Mucosa of gallbladder (tissue), 1 donor: ENCODE data around the gene HEATR1. TPM values are rescaled to one million over a fixed set of nuclear protein-coding genes. Genes with fewer than 3 reads are reported as not detected.
A peak's percentile ranks its signal among the peaks of the same experiment; 100 is the strongest.
"Not testable (repeated sequence)": the region's sequence is repeated elsewhere in the genome, so short reads cannot be mapped to it uniquely, and the experiment has no call there.

Experiments used
- DNase-seq: peaks from one replicate; pipeline ENCODE4 v3.0.0-alpha.2; 2020; ENCODE audit warnings: low spot score
- total RNA-seq: library from RNA; stranded (reverse); gene quantifications from one replicate; pipeline ENCODE4 v1.2.1, GENCODE V29; 2021
- donor health status: DM: no; HTN: no; CAD: no.

HEATR1 gene, protein sequence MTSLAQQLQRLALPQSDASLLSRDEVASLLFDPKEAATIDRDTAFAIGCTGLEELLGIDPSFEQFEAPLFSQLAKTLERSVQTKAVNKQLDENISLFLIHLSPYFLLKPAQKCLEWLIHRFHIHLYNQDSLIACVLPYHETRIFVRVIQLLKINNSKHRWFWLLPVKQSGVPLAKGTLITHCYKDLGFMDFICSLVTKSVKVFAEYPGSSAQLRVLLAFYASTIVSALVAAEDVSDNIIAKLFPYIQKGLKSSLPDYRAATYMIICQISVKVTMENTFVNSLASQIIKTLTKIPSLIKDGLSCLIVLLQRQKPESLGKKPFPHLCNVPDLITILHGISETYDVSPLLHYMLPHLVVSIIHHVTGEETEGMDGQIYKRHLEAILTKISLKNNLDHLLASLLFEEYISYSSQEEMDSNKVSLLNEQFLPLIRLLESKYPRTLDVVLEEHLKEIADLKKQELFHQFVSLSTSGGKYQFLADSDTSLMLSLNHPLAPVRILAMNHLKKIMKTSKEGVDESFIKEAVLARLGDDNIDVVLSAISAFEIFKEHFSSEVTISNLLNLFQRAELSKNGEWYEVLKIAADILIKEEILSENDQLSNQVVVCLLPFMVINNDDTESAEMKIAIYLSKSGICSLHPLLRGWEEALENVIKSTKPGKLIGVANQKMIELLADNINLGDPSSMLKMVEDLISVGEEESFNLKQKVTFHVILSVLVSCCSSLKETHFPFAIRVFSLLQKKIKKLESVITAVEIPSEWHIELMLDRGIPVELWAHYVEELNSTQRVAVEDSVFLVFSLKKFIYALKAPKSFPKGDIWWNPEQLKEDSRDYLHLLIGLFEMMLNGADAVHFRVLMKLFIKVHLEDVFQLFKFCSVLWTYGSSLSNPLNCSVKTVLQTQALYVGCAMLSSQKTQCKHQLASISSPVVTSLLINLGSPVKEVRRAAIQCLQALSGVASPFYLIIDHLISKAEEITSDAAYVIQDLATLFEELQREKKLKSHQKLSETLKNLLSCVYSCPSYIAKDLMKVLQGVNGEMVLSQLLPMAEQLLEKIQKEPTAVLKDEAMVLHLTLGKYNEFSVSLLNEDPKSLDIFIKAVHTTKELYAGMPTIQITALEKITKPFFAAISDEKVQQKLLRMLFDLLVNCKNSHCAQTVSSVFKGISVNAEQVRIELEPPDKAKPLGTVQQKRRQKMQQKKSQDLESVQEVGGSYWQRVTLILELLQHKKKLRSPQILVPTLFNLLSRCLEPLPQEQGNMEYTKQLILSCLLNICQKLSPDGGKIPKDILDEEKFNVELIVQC (N-terminal part only)
- total RNA-seq: 18.9 TPM

GRCh38 chr1:236603991-236604904 lies at the start of gene HEATR1:
Gene HEATR1, minus strand, starts transcription at chr1:236604516. Its CDS starts 421 bp downstream, at chr1:236604095.
- DNase-seq: peak; percentile 94

GRCh38 chr1:236645016-236645680 lies 40.8 kb upstream of the HEATR1 start:
- DNase-seq: no peak

DNA sequence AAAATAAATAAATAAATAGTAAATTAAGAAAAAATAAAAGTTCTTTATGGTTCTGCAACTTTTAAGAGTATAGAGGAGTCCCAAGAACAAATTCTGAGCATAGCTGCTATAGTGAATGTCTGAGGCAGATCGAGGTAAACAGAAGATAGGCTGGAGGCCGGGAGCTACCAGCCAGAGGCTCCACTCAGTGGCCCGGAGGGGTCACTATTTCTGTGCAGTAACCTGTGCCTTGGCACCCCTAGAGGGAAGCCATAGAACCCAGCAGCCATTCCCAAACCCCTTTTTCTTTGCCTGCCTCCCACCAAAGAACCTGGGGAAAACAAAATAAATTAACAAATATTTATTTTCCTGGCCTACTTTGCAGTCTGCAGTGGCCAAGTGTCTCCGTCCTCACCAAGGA lies 38.4 kb upstream of the HEATR1 start:
- no peak for DNase-seq

GRCh38 chr1:236639686-236640085 lies 35.4 kb upstream of the HEATR1 start:
- DNase-seq: no peak

GRCh38 chr1:236638945-236639344 lies 34.6 kb upstream of the HEATR1 start:
- DNase-seq: no peak

DNA sequence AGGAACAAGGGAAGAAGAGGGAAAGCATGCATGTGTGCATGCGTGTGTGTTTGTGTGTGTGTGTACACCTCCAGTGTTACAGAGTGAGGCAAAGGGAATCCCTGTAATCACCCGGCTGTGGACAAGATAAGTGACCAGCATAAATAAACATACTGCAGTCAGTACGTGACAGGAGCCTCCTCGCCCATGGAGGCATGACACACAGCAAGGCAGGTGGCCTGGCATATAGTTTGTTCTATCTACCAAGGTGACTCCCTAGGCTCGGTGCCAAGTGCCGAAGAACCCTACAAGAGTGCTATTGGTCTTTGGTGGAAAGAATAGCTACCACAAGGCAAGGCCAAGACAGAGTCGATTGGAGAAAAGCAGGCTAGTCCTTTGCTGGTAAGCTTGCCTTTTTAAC lies 31.7 kb upstream of the HEATR1 start:
- no peak for DNase-seq

DNA sequence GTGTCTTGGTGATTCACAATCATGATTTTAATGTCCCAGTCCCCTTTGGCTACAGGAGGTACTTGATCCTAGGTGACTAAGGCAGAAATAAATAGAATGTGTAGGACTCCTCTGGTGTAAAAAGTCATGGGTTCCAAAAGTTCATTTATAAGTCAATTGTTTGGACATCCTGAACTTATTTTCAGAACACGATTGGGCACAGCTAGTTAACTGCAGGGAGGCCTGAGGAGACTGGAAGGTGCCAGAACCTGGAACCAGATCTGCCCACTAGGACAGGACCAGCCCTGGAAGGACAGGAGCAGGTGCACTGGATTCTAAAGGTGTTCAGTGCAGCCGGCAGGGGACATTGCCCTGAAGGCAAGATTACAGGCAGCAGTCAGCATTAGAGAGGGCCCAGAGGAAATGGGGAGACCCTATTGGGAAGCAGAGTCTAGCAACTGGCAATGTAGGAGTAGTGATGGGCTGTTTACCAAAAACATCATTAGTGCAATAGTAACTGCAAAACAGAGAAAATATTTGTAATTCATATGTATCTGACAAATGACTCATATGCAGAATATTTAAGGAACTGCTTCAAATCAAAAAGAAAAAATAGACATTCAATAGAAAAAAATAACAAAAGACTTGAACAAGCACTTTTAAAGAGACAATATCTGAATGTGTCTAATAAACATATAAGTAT lies 23.6 kb upstream of the HEATR1 start:
- no peak for DNase-seq

DNA sequence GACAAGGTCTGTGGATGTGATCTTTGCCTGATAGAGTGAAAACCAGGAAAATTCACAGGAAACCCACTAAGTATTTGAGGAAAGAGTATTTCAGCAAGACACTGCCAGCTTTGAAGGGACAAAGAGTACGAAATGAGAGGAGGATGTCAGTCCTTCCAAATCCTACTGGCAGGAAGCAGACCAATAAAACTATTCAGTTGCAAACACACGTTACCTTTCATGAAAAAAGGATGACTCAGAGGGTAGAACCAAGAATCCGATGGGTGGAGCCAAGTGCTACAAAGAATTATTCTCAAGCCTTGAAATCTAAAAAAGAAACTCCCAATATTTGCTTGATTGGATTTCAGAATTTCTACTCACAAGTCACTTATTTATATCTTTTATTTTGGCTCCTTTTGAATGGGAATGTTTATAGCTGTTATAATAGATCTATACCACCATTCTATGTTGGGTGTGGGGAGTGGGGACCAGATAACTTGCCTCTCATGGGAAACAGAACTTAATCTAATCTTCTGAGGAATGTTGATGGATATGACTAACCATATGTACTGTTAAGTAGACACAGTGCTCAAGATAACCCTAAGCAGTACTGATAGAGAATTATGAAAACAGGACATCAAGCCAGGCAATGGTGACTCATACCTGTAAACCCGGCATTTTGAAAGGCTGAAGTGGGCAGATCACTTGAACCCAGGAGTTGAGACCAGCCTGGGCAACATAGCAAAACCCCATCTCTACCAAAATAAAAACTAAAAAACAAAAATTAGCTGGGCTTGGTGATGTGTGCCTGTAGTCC lies 19.3 kb upstream of the HEATR1 start:
- no peak for DNase-seq

- DNase-seq: no peak
Observed at GRCh38 chr1:236622407-236622806, 18.1 kb upstream of the HEATR1 start.

- DNase-seq: no peak
Observed at GRCh38 chr1:236619398-236619797, 15.1 kb upstream of the HEATR1 start.

DNA sequence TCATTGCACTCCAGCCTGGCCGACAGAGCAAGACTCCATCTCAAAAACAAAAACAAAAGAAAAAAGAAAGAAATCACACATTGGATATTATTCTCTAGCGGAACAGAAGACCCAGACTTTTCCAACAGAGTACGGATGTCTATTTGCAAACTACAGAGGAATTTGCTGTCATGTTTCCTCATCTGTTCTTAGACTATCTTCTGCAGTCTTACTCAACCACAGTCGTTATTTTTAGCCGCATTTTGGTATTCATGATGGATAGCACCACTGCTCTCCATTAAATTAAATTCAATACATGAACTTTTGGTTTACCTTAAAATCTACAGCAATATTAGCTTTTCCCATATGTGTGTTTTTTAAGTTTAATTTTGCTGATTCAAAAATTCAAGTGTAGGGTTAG lies 14.2 kb upstream of the HEATR1 start:
- DNase-seq: no peak

DNA sequence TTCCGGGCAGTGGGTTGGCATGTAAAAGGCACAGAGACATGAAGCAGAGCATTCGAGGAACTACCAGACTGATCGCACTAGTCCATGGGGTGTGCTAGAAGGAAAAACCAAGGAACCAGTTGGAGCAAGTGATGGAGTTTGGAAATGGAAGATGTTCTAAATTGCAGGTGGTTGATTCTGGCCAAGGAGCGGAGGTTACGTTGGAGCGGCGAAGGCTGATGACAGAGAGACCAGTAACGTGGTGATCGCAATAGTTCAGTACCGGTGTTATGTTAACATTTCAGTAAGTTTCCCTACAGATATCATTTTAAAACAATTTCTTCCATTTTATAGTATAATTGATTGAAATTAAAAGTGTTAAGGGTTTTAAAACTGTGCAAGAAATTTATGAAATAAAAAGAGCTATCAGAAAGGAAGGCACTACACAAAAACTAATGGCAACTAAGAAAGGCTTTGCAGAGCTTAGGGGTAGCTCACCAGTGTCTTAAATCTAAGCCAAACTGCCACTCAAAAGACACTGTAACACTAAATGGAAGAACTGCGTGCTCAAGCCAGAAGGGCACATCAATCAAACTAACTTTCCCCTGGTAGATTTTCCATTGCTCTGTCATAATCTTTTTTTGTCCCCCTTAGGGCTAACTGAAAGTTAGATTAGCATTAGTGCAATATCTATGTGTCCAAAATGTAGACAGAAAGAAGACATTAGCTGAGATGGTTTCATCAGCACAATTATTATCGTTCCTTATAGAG lies 11.3 kb upstream of the HEATR1 start:
- DNase-seq: no peak

DNA sequence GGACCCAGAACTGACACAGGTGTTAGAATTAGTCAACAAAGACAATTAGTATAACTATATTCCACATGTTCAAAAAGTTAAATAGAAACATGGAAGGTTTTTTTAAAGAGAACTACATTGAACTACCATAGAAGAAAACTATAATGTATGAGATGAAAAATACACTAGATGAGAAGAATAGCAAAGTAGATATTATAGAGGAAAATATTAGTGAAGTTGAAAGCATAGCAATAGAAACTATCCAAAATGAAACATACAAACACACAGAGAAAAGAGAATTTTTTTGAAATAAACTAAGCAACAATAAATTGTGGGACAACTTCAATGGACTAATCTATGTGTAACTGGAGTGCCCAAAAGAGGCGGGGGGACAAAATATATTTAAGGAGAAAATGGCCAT lies 8.0 kb upstream of the HEATR1 start:
- DNase-seq: no peak

DNA sequence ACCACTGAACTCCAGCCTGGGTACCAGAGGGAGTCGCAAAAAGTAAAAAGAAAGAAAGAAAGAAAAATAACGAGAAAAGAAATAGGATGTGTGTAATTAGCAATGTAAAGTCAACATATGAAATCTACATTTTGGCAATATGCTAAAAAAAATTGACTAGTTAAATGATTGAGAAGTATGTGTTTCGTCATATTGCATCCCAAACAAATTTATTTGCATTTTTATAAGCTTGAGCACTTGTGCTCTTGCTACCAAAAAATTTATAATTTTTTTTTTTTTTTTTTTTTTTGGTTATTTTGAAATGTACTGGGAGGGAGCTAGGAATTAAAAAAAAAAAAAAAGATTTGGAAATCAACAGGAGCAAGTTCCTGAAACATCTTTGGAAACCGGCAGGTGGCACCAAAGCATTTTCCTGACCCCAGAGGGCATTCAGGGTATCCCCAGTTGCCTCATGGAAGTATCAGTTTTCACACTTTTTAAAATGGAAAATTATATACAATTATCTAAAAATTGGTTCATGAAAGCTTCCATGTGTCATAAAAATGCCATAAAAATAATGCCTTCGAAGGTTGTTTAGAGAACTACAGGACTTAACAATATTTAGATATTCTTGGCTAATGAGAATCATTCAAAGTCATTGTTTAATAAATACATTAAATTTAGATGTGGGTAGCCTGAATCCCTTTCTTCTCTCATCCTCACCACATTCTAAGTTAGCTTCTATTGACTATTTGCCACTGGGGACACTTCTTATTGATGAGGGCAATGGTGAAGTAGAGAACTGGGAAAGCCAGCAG lies 4.8 kb upstream of the HEATR1 start:
- DNase-seq: peak; percentile 34

GRCh38 chr1:236607597-236607996 lies 3.3 kb upstream of the HEATR1 start:
- DNase-seq: not testable (repeated sequence)

GRCh38 chr1:236604905-236605806 lies 840 bp upstream of the HEATR1 start:
- no peak for DNase-seq
